Measurements from ENCODE around the gene FALEC. TPM values are rescaled to one million over a fixed set of nuclear protein-coding genes. Genes with fewer than 3 reads are reported as not detected.

FALEC gene
- total and polyA plus RNA-seq, 9 of the 15 experiments (the other 6 are each of a cell fraction or from before 2014, with no cell fraction given): 0.15 to 1.8 (median 0.53) TPM; not detected in 5

GRCh38 chr1:150579110-150579944, 63.8 kb downstream of the FALEC start, which contains the start of gene MCL1 (continued):
- TF ChIP-seq ZNF23 (CRISPR knock-in tag; IDR thresholded peaks at IDR 0.05) (no peak), MTA2 (IDR thresholded peaks at IDR 0.05; ENCODE audit: low read depth) (no peak), ELF4 (CRISPR knock-in tag; IDR thresholded peaks at IDR 0.05) (no peak), RNF2 (IDR thresholded peaks at IDR 0.05) (peak; percentile 67), NBN (IDR thresholded peaks at IDR 0.05; ENCODE audit: low read depth) (no peak), IRF9 (tag; IDR thresholded peaks at IDR 0.05) (no peak), KLF16 (IDR thresholded peaks at IDR 0.05) (no peak), PTBP1 (IDR thresholded peaks at IDR 0.05; ENCODE audit: low read depth, low read length) (no peak), CC2D1A (IDR thresholded peaks at IDR 0.05) (no peak), PPARD (CRISPR knock-in tag; IDR thresholded peaks at IDR 0.05) (no peak), TCFL5 (CRISPR knock-in tag; conservative IDR thresholded peaks at IDR 0.05) (no peak), TCF7 (IDR thresholded peaks at IDR 0.05; ENCODE audit: borderline replicate concordance) (no peak), MCM5 (IDR thresholded peaks at IDR 0.05; ENCODE audit: low read depth) (no peak), PURB (CRISPR knock-in tag; IDR thresholded peaks at IDR 0.05; ENCODE audit: low read depth) (no peak), MEF2D (tag; conservative IDR thresholded peaks at IDR 0.05; ENCODE audit: low read depth) (no peak), MITF (IDR thresholded peaks at IDR 0.05) (no peak), ELF1 (tag; IDR thresholded peaks at IDR 0.05) (peak; percentile 97), ZNF785 (CRISPR knock-in tag; IDR thresholded peaks at IDR 0.05) (no peak), CCNT2 (IDR thresholded peaks at IDR 0.05; ENCODE audit: borderline replicate concordance, extremely low read depth, insufficient read length, low read depth, low read length) (peak; percentile 85), ZKSCAN3 (CRISPR knock-in tag; IDR thresholded peaks at IDR 0.05) (no peak), EHMT2 (IDR thresholded peaks at IDR 0.05) (no peak), ILK (tag; IDR thresholded peaks at IDR 0.05; ENCODE audit: borderline replicate concordance, low read depth) (no peak), THAP12 (CRISPR knock-in tag; IDR thresholded peaks at IDR 0.05) (no peak), HEY1 (CRISPR knock-in tag; IDR thresholded peaks at IDR 0.05; ENCODE audit: borderline replicate concordance) (peak; percentile 66), NRF1 (conservative IDR thresholded peaks at IDR 0.05 in 1 of 2, IDR thresholded peaks at IDR 0.05 in 1 of 2) (peak; percentile 70 to 72; a peak in 2 of 4 replicates), XRCC5 (IDR thresholded peaks at IDR 0.05; ENCODE audit: low read depth, low read length) (peak; percentile 85)

Measured in K562 (cell line).